ENCODE results near the gene MOSMO. TPM values are rescaled to one million over a fixed set of nuclear protein-coding genes. Genes with fewer than 3 reads are reported as not detected.
A peak's percentile ranks its signal among the peaks of the same experiment; 100 is the strongest.

Gene MOSMO
- total RNA-seq, 1 donor from 2014 or later: 12.1 TPM

GRCh38 chr16:22008215-22009059, 526 bp downstream of the MOSMO start:
- Histone ChIP-seq H3K27me3 (ENCODE audit: low read depth) (no peaks in the 10 kb centered on the region), H3K27ac (replicated peaks) (peak overlapping the region; percentile 96), H3K9me3 (replicated peaks) (no peaks in the 10 kb centered on the region), H3K36me3 (no peaks in the 10 kb centered on the region), H3K4me3 (peak overlapping the region; percentile 98), H3K4me1 (peaks cover 59% of the 10 kb centered on the region)
- DNase-seq: no peak
- TF ChIP-seq, protein P1, sequence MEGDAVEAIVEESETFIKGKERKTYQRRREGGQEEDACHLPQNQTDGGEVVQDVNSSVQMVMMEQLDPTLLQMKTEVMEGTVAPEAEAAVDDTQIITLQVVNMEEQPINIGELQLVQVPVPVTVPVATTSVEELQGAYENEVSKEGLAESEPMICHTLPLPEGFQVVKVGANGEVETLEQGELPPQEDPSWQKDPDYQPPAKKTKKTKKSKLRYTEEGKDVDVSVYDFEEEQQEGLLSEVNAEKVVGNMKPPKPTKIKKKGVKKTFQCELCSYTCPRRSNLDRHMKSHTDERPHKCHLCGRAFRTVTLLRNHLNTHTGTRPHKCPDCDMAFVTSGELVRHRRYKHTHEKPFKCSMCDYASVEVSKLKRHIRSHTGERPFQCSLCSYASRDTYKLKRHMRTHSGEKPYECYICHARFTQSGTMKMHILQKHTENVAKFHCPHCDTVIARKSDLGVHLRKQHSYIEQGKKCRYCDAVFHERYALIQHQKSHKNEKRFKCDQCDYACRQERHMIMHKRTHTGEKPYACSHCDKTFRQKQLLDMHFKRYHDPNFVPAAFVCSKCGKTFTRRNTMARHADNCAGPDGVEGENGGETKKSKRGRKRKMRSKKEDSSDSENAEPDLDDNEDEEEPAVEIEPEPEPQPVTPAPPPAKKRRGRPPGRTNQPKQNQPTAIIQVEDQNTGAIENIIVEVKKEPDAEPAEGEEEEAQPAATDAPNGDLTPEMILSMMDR (IDR thresholded peaks at IDR 0.05; ENCODE audit: borderline replicate concordance): no peak
- intact Hi-C loops (cut with micrococcal nuclease): no loop called here

- H3K9me3 ChIP-seq (replicated peaks): no peaks in the 10 kb centered on the region
- TF ChIP-seq, protein P1 (IDR thresholded peaks at IDR 0.05; ENCODE audit: borderline replicate concordance): no peak
- H3K4me1 ChIP-seq: peaks cover 67% of the 10 kb centered on the region
- no peak for DNase-seq
- H3K27ac ChIP-seq (replicated peaks): no peak overlapping the region
- H3K36me3 ChIP-seq: no peaks in the 10 kb centered on the region
- intact Hi-C loops (cut with micrococcal nuclease): no loop called here
- H3K27me3 ChIP-seq (ENCODE audit: low read depth): no peaks in the 10 kb centered on the region
- H3K4me3 ChIP-seq: no peak overlapping the region
Measured at GRCh38 chr16:22010902-22011301, 3.0 kb downstream of the MOSMO start.

GRCh38 chr16:22012241-22012640, 4.3 kb downstream of the MOSMO start:
- Histone ChIP-seq H3K36me3 (no peaks in the 10 kb centered on the region), H3K4me3 (no peak overlapping the region), H3K9me3 (replicated peaks) (no peaks in the 10 kb centered on the region), H3K27ac (replicated peaks) (no peak overlapping the region), H3K27me3 (ENCODE audit: low read depth) (no peaks in the 10 kb centered on the region), H3K4me1 (peaks cover 73% of the 10 kb centered on the region)
- intact Hi-C loops (cut with micrococcal nuclease): no loop called here
- no peak for DNase-seq
- TF ChIP-seq, protein P1 (IDR thresholded peaks at IDR 0.05; ENCODE audit: borderline replicate concordance): no peak

- Histone ChIP-seq H3K36me3 (no peaks in the 10 kb centered on the region), H3K27ac (replicated peaks) (no peak overlapping the region), H3K27me3 (ENCODE audit: low read depth) (no peaks in the 10 kb centered on the region), H3K4me1 (peaks cover 74% of the 10 kb centered on the region), H3K4me3 (no peak overlapping the region), H3K9me3 (replicated peaks) (no peaks in the 10 kb centered on the region)
- TF ChIP-seq, protein P1 (IDR thresholded peaks at IDR 0.05; ENCODE audit: borderline replicate concordance): no peak
- DNase-seq: no peak
- intact Hi-C loops (cut with micrococcal nuclease): no loop called here
Measured at GRCh38 chr16:22013486-22013885, 5.6 kb downstream of the MOSMO start.

GRCh38 chr16:22014271-22014873, 6.5 kb downstream of the MOSMO start:
- Histone ChIP-seq H3K27me3 (ENCODE audit: low read depth) (no peaks in the 10 kb centered on the region), H3K36me3 (no peaks in the 10 kb centered on the region), H3K27ac (replicated peaks) (no peak overlapping the region), H3K4me3 (no peak overlapping the region), H3K9me3 (replicated peaks) (no peaks in the 10 kb centered on the region), H3K4me1 (peaks cover 73% of the 10 kb centered on the region)
- TF ChIP-seq, protein P1 (IDR thresholded peaks at IDR 0.05; ENCODE audit: borderline replicate concordance): no peak
- intact Hi-C loops (cut with micrococcal nuclease): no loop called here
- DNase-seq: no peak

Measured in left ventricle myocardium inferior (tissue), 1 donor.